SK-N-SH (cell line): ENCODE measurements around the gene EXOC5. TPM values are rescaled to one million over a fixed set of nuclear protein-coding genes. Genes with fewer than 3 reads are reported as not detected.
"Not testable (repeated sequence)": the region's sequence is repeated elsewhere in the genome, so short reads cannot be mapped to it uniquely, and the experiment has no call there.

ENCODE experiments used
- CTCF ChIA-PET: fragments of 300-600, 350-600 bp; formaldehyde crosslinking; extraction: SDS; loops from one replicate; lab custom pipeline; 2021; lab: Yijun Ruan, JAX
- POLR2A ChIA-PET: fragments of 350-600 bp; sonication (Branson Sonifier 250); formaldehyde crosslinking; extraction: SDS; loops from one replicate; lab custom pipeline; 2020; ENCODE audit warnings: antibody characterized with exemption, inconsistent platforms; lab: Yijun Ruan, JAX
- DNase-seq: peaks from one replicate; pipeline ENCODE4 v3.0.0; 2012
- H2AFZ ChIP-seq: fragments of 200-600 bp; sonication (generic); 2 replicates; pipeline ENCODE4 v1.8.1; 2016; ENCODE audit warnings: antibody characterized with exemption, mild to moderate bottlenecking, low read depth
- H3F3A ChIP-seq: fragments of 200-600 bp; sonication (generic); replicated peaks from 2 replicates; pipeline ENCODE3; 2016; ENCODE audit warnings: antibody characterized with exemption, mild to moderate bottlenecking; ENCODE audit not compliant: insufficient read depth
- H3K27ac ChIP-seq, 2 experiments: fragments of 200-500 bp in 1 of 2; fragments of 200-600 bp in 1 of 2; sonication (Bioruptor generic) in 1 of 2; sonication (generic), shearing (Covaris generic) in 1 of 2; 2 replicates each; pipeline versions ENCODE4 v1.5.1 to v1.6.1; 2014 to 2016; ENCODE audit warnings: low read depth in 2 of 2, inconsistent platforms in 1 of 2, low read length in 1 of 2, mild to moderate bottlenecking in 1 of 2, mixed read lengths in 1 of 2
- H3K27me3 ChIP-seq: fragments of 200-600 bp; sonication (generic), shearing (Covaris generic); 2 replicates; pipeline ENCODE4 v1.6.1; 2016; ENCODE audit warnings: mixed run types; ENCODE audit not compliant: insufficient read depth
- H3K36me3 ChIP-seq, 2 experiments: fragments of 200-500 bp in 1 of 2; fragments of 200-600 bp in 1 of 2; sonication (Bioruptor generic) in 1 of 2; sonication (generic) in 1 of 2; replicated peaks in 1 of 2; 2 replicates each; pipeline versions ENCODE3 to v1.5.1; 2014 to 2016; ENCODE audit warnings: low read length in 1 of 2, mild to moderate bottlenecking in 1 of 2; ENCODE audit not compliant: insufficient read depth in 2 of 2, control insufficient read depth in 1 of 2
- H3K4me1 ChIP-seq, 2 experiments: fragments of 200-500 bp in 1 of 2; fragments of 200-600 bp in 1 of 2; sonication (Bioruptor generic) in 1 of 2; sonication (generic), shearing (Covaris generic) in 1 of 2; 2 replicates each; pipeline versions ENCODE4 v1.5.1 to v1.6.1; 2014 to 2016; ENCODE audit warnings: low read depth in 1 of 2, low read length in 1 of 2, mixed run types in 1 of 2; ENCODE audit not compliant: insufficient read depth in 2 of 2, control insufficient read depth in 1 of 2
- H3K4me2 ChIP-seq: fragments of 200-600 bp; sonication (generic), shearing (Covaris generic); 2 replicates; pipeline ENCODE4 v1.6.1; 2017; ENCODE audit warnings: mixed run types
- H3K4me3 ChIP-seq, 2 experiments: fragments of 200-500 bp in 1 of 2; fragments of 200-600 bp in 1 of 2; sonication (Bioruptor generic) in 1 of 2; sonication (generic), shearing (Covaris generic) in 1 of 2; 2 replicates each; pipeline versions ENCODE4 v1.5.1 to v1.8.1; 2014 to 2016; ENCODE audit warnings: low read depth in 2 of 2, inconsistent platforms in 1 of 2, low read length in 1 of 2, mild to moderate bottlenecking in 1 of 2, mixed read lengths in 1 of 2, moderate library complexity in 1 of 2
- H3K79me2 ChIP-seq: fragments of 200-600 bp; sonication (generic); 2 replicates; pipeline ENCODE4 v1.8.1; 2017; ENCODE audit warnings: mild to moderate bottlenecking; ENCODE audit not compliant: insufficient read depth
- H3K9ac ChIP-seq: fragments of 200-600 bp; sonication (generic); 2 replicates; pipeline ENCODE4 v1.6.1; 2017; ENCODE audit warnings: mixed run types
- H3K9me2 ChIP-seq: fragments of 200-600 bp; sonication (generic); 2 replicates; pipeline ENCODE4 v1.6.1; 2017; ENCODE audit warnings: mixed run types
- H3K9me3 ChIP-seq: fragments of 200-600 bp; sonication (generic); 2 replicates; pipeline ENCODE4 v1.6.1; 2017; ENCODE audit warnings: mixed run types, mild to moderate bottlenecking, moderate library complexity
- H4K20me1 ChIP-seq: fragments of 200-600 bp; sonication (generic); 2 replicates; pipeline ENCODE4 v1.6.1; 2017; ENCODE audit warnings: mild to moderate bottlenecking, mixed run types; ENCODE audit not compliant: insufficient read depth
- EP300 ChIP-seq, 2 experiments: IDR thresholded peaks; 2 replicates each; pipeline versions ENCODE4 v1.4.0 to v1.6.1; 2012; ENCODE audit warnings: borderline replicate concordance in 1 of 2, low read depth in 1 of 2, low read length in 1 of 2
- EZH2phosphoT487 ChIP-seq: fragments of 200-600 bp; sonication (generic); IDR thresholded peaks from 2 replicates; pipeline ENCODE4 v1.6.1; 2017; ENCODE audit warnings: low read depth, mixed run types, mild to moderate bottlenecking, antibody characterized with exemption, moderate library complexity, borderline replicate concordance
- FOSL2 ChIP-seq: IDR thresholded peaks from 2 replicates; pipeline ENCODE4 v1.4.0; 2012; ENCODE audit warnings: low read depth, mild to moderate bottlenecking, moderate library complexity, borderline replicate concordance
- FOXM1 ChIP-seq: IDR thresholded peaks from 2 replicates; pipeline ENCODE4 v1.4.0; 2012; ENCODE audit warnings: low read depth, mild to moderate bottlenecking
- GABPA ChIP-seq: IDR thresholded peaks from 2 replicates; pipeline ENCODE4 v1.4.0; 2012; ENCODE audit warnings: low read depth, mild to moderate bottlenecking
- GATA2 ChIP-seq: sonication (generic); formaldehyde crosslinking; IDR thresholded peaks from 2 replicates; pipeline ENCODE4 v1.5.0; 2020; ENCODE audit warnings: mild to moderate bottlenecking, missing genetic modification reagents
- MEF2A ChIP-seq: IDR thresholded peaks from 2 replicates; pipeline ENCODE4 v1.4.0; 2012; ENCODE audit warnings: low read depth, borderline replicate concordance
- MXI1 ChIP-seq: IDR thresholded peaks from 2 replicates; pipeline ENCODE4 v1.6.1; 2012; ENCODE audit warnings: mild to moderate bottlenecking, low read depth, low read length, improper control_type of control experiment
- NFIC ChIP-seq: IDR thresholded peaks from 2 replicates; pipeline ENCODE4 v1.4.0; 2012; ENCODE audit warnings: borderline replicate concordance
- RAD21 ChIP-seq: IDR thresholded peaks from 2 replicates; pipeline ENCODE4 v1.6.1; 2012; ENCODE audit warnings: mild to moderate bottlenecking, low read length
- RCOR1 ChIP-seq: fragments of 150-350 bp; IDR thresholded peaks from 2 replicates; pipeline ENCODE4 v1.6.1; 2017; ENCODE audit warnings: antibody characterized with exemption, low read length
- RFX5 ChIP-seq: IDR thresholded peaks from 2 replicates; pipeline ENCODE4 v1.6.1; 2012; ENCODE audit warnings: mild to moderate bottlenecking, improper control_type of control experiment, low read length
- RXRA ChIP-seq: IDR thresholded peaks from 2 replicates; pipeline ENCODE4 v1.4.0; 2012; ENCODE audit warnings: low read depth, mild to moderate bottlenecking, borderline replicate concordance
- SMC3 ChIP-seq: IDR thresholded peaks from 2 replicates; pipeline ENCODE4 v1.6.1; 2012; ENCODE audit warnings: low read depth, low read length, improper control_type of control experiment
- TAF1 ChIP-seq: IDR thresholded peaks from 2 replicates; pipeline ENCODE4 v1.6.1; 2012; ENCODE audit warnings: low read depth, mild to moderate bottlenecking, low read length, moderate library complexity, borderline replicate concordance
- TCF12 ChIP-seq: IDR thresholded peaks from 2 replicates; pipeline ENCODE4 v1.4.0; 2012
- TEAD4 ChIP-seq: IDR thresholded peaks from 2 replicates; pipeline ENCODE4 v1.4.0; 2012; ENCODE audit warnings: mild to moderate bottlenecking, borderline replicate concordance; ENCODE audit not compliant: insufficient read depth
- YY1 ChIP-seq: IDR thresholded peaks from 2 replicates; pipeline ENCODE4 v1.4.0; 2012; ENCODE audit warnings: low read depth, mild to moderate bottlenecking
- WGBS: methylation state at CpG from one replicate; pipeline ENCODE4 v1.1.6; 2017; ENCODE audit warnings: low lambda C conversion rate; 5-methylcytosine and 5-hydroxymethylcytosine counted together
- polyA plus RNA-seq, 3 experiments: library from polyadenylated mRNA; depleted of rRNA; stranded (reverse); fragments of >200 nt; gene quantifications; 2 replicates each; pipeline ENCODE4 v1.2.3, GENCODE V29; 2012
- TF ChIP-seq, protein P1 (sequence below): IDR thresholded peaks from 2 replicates; pipeline ENCODE4 v1.4.0; 2012; ENCODE audit warnings: low read depth

EXOC5 gene
- polyA plus RNA-seq, 1 of the 3 experiments (the other 2 are of a cell fraction) = 10.5 TPM

GRCh38 chr14:57258221-57258620, 10.5 kb downstream of the EXOC5 start:
- POLR2A ChIA-PET, DNase-seq, H3K36me3 ChIP-seq: not testable (repeated sequence)

GRCh38 chr14:57254884-57255283, 13.8 kb downstream of the EXOC5 start:
- POLR2A ChIA-PET = no interaction called here
- H3K9me2 ChIP-seq = no peaks in the 10 kb centered on the region

More at GRCh38 chr14:57258221-57258620, 10.5 kb downstream of the EXOC5 start:
- not testable (repeated sequence) for H3F3A ChIP-seq, H2AFZ ChIP-seq, H3K27me3 ChIP-seq, H3K4me2 ChIP-seq, H3K4me1 ChIP-seq, H3K9me2 ChIP-seq, H3K27ac ChIP-seq, H3K9ac ChIP-seq, H3K9me3 ChIP-seq, H3K4me3 ChIP-seq
- CTCF ChIA-PET = interaction anchor here (0.6 kb wide), 1 partner anchor 138 kb away, joined by 3 read pairs; no protein-coding TSS in a partner anchor
- peaks cover 43% of the 10 kb centered on the region for H4K20me1 ChIP-seq
- 83% methylated on average over 2 of the region's 2 CpGs for WGBS
- H3K79me2 ChIP-seq = peaks cover 97% of the 10 kb centered on the region

DNA sequence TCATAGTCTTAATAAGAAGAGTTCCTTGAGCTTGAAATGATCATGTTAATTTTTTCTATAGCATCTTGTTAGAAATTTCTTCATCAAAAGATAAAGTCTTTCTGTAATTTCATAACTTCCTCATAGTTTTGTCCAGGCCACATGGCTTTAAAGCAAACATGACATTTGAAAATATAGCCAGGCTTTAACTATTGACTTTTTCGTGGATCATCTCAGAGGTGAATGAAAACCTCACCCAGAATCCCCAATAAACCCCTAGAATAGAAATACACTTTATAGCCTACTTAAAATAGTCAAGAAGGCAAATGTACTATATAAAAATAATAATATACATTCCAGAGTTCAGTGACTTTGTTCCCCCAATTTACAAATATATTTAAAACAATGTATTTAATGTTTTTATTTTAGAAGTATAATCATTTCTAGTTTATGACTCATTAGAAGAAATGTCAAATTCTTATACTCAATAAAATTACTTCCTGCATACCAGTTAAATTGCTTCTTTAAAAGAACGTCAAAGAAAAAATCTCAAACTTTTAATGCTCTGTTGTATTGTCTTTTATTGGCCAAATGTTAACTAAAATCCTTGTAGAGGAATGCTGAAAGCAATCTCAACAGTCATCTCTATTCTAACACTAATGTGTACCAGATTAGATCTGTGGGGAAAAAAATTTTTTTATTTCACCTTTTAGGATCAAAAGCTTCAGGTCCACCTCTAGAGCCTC, 21.6 kb downstream of the EXOC5 start:
- ChIA-PET POLR2A (no interaction called here), CTCF (interaction anchor here (1.5 kb wide), 1 partner anchor 10 kb away, joined by 3 read pairs; no protein-coding TSS in a partner anchor)
- Histone ChIP-seq H3K4me1 (peaks cover 0 to 12% of the 10 kb centered on the region in 2 experiments; a peak in 1 of 4 replicates), H3K27ac (peak overlapping the region in 1 of 2 experiments; percentile 45; a peak in 2 of 4 replicates), H3K27me3 (no peaks in the 10 kb centered on the region), H3K9ac (no peak overlapping the region), H3K9me3 (no peaks in the 10 kb centered on the region), H3K36me3 (peaks cover 24 to 26% of the 10 kb centered on the region in 2 experiments), H3K4me2 (no peak overlapping the region), H3K9me2 (no peaks in the 10 kb centered on the region), H3K79me2 (peaks cover 59% of the 10 kb centered on the region), H4K20me1 (peaks cover 9% of the 10 kb centered on the region)
- no peak for DNase-seq
- TF ChIP-seq EZH2phosphoT487 = no peak
- no peak for TF ChIP-seq FOSL2
- no peak for TF ChIP-seq GABPA
- TF ChIP-seq RCOR1 = no peak
- no peak for TF ChIP-seq EP300 (IDR thresholded peaks at IDR 0.05; ENCODE audit: borderline replicate concordance in 1 of 2, low read depth in 1 of 2, low read length in 1 of 2)
- no peak for TF ChIP-seq NFIC
- TF ChIP-seq TEAD4 = no peak
- TF ChIP-seq MEF2A = no peak
- no peak for TF ChIP-seq SMC3
- TF ChIP-seq, protein P1, sequence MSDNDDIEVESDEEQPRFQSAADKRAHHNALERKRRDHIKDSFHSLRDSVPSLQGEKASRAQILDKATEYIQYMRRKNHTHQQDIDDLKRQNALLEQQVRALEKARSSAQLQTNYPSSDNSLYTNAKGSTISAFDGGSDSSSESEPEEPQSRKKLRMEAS = no peak
- TF ChIP-seq RFX5 = no peak
- no peak for TF ChIP-seq MXI1
- TF ChIP-seq TCF12 = no peak
- no peak for TF ChIP-seq RAD21
- no peak for TF ChIP-seq FOXM1
- TF ChIP-seq, all 33 proteins: peak for 0
- H2AFZ ChIP-seq = no peak overlapping the region
- 40% methylated on average over 2 of the region's 2 CpGs for WGBS
- H3K4me3 ChIP-seq = no peak overlapping the region
- H3F3A ChIP-seq = peaks cover 13% of the 10 kb centered on the region

More at GRCh38 chr14:57254884-57255283, 13.8 kb downstream of the EXOC5 start:
- Histone ChIP-seq H3K9me3 (no peaks in the 10 kb centered on the region), H2AFZ (no peak overlapping the region), H3F3A (no peaks in the 10 kb centered on the region), H3K4me2 (no peak overlapping the region), H3K4me1 (no peaks in the 10 kb centered on the region; a peak in 1 of 4 replicates), H3K79me2 (peaks cover 100% of the 10 kb centered on the region), H3K36me3 (peaks cover 0 to 4% of the 10 kb centered on the region in 2 experiments), H3K27me3 (no peaks in the 10 kb centered on the region), H4K20me1 (peaks cover 51% of the 10 kb centered on the region), H3K4me3 (no peak overlapping the region), H3K27ac (no peak overlapping the region), H3K9ac (no peak overlapping the region)
- TF ChIP-seq RXRA (no peak), EP300 (IDR thresholded peaks at IDR 0.05; ENCODE audit: borderline replicate concordance in 1 of 2, low read depth in 1 of 2, low read length in 1 of 2) (no peak), GABPA (no peak), TAF1 (no peak), GATA2 (CRISPR knock-in tag) (no peak), FOXM1 (no peak), YY1 (no peak), RAD21 (no peak)
- TF ChIP-seq, protein P1 = no peak
- no peak for DNase-seq
- CTCF ChIA-PET = interaction anchor here (0.7 kb wide), 1 partner anchor 1516 kb away, joined by 3 read pairs; no protein-coding TSS in a partner anchor
